Activated CD4-positive, CD25-positive, alpha-beta regulatory T cell (primary cell): ENCODE data around the gene CCDC141.

ENCODE experiments used
- DNase-seq, 4 experiments: peaks; one replicate each; lab custom pipeline; 2025; lab: John Stamatoyannopoulos, UW

The CCDC141 gene

GRCh38 chr2:178910005-178910404 is 139.9 kb downstream of the CCDC141 start:
- no peak for DNase-seq

DNA sequence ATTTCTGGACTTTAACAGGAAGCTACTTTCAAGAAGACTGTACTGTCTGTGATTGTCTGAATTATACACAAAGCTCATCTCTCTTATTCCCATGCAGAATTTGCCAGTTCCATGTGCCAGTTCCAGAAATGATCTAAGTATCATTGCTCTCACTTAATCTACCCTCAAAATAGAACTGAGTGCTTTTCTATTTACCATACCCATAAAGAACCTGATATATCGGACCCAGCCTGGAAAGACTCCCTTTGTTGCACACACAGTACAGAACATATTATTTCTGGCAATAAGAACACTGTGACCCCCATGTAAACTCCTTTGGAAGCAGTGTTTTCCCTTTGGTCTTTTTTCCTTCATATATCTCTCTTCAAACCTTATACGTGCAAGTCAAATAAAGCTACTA is 140.4 kb downstream of the CCDC141 start:
- DNase-seq, result no peak

DNA sequence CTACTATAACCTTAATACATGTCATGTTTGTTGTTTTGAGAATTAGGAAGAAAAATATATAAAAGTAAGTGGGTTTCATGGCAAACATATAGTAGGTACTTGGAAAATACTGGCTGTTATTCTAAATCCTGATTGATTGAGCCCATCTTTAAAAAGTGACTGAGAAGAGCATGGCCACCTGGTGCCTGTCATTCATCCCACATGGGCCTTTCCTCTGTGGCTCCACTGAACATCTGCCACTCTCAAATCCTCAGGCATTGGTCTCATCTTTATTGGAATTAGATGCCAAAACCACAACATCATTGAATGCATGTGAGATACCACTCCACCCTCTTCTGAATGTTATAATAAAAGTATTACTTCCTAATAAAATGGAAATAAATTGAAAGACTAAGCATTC is 141.1 kb downstream of the CCDC141 start:
- no peak for DNase-seq

DNA sequence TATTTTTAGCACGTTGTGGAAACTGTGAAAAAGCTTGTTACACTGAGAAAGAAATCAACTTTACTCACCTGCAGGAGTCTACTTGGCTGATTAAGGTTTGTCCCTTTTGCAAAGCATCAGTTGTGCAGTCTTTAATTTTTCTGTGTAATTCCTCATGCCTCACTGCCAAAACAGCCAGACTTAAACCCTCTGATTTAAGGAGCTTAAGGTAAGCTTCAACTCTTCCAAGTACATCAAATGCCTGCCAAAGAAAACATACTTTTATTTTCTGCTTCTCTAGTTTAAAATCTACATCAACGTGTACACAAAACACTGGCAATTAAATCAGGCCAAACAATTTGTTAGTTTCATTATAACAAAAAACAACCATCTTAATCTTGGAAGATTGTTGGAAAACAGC is 144.7 kb downstream of the CCDC141 start:
- no peak for DNase-seq

- no peak for DNase-seq
Measured at GRCh38 chr2:178899656-178900055, 150.3 kb downstream of the CCDC141 start.

DNA sequence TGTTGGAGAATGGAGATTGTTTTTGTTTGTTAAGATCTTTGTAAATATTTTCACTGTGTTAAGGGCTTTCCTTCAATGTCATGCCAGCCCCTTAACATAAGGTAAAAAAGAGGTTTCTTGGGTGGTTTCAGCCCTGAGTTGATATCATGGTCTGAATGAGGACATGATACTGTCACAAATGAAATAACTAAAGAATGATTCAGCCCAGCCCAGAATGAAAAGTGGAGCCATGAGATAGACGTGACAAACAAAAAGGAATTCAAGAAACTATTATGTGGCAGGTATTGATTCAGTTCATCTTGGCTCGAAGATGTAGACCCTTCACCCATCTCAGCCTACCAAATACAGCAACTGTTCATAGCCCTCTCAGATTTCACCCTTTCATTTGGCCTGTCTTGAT is 154.1 kb downstream of the CCDC141 start:
- DNase-seq, result no peak

GRCh38 chr2:178895171-178895570 is 154.8 kb downstream of the CCDC141 start:
- DNase-seq, result no peak

DNA sequence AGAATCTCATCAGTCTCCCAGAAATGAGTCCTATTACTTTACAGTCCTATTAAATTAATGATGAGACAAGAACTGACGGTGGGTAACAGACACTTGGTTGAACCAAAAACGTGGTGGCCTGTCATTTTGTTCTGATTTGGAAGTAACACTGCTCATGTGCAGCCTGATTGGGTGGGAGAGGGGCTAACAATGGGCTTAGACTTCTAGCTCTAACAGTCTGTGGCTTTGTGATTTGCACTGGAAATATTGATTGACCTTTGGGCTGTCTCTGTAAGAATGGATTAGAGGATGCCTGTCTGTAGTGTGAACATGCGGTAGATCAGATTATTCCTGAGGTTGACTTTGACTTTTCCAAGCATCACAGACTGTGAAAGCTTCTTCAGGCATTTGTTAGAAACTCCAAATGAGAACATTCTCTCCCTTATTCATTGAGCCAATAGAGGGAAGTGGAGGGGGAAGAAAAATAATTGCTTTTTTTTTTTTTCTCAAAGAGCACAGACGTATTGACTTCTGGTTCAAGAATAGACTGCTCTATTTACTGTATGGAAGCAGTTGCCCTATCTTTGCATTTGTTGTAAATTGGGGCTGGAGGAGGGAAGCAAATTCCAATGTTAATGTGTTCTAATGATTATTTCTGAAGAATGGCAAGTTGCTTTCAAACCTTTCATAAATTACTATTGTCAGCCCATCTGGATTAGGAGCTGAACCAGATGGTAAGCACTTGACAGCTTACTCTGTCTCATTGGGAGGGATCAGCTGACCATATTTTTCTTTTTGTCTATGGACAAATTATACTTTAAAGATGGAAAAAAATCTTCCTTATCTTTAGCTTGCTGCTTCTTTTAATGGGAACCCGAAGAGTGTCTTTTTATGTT is 156.9 kb downstream of the CCDC141 start:
- DNase-seq, result no peak

DNA sequence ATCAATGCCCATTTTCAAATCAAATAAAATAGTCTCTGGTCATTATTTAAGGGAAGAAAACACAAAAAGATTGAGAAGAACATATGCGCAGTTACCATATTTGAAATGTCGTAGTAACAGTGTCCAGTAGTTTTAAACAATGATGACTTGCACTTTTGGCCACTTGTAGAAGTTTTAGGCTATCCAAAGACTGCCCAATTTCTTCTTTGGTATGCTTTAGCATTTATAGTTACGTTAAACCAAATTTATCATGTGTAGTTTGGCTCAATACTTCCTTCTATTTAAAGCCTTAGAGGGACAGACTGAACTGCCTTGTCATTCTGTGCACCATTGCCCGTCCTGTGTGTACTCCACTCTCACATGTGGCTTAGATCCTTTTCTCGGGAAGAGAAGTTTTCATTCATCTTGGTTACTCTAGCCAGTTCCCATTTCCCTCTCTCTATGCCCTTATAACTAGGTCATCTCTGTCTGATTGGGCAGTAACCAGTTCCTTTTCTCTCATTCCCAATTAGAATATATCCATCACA is 157.9 kb downstream of the CCDC141 start:
- DNase-seq, result no peak

GRCh38 chr2:178891265-178891958 is 158.5 kb downstream of the CCDC141 start:
- peak; percentile 20 to 41 (median 23) for DNase-seq

- DNase-seq, result no peak
Measured at GRCh38 chr2:178886006-178886405, 163.9 kb downstream of the CCDC141 start.

- DNase-seq, result no peak
Measured at GRCh38 chr2:178884440-178884839, 165.5 kb downstream of the CCDC141 start.

- DNase-seq, result no peak
Measured at GRCh38 chr2:178882666-178883440, 167.1 kb downstream of the CCDC141 start.

DNA sequence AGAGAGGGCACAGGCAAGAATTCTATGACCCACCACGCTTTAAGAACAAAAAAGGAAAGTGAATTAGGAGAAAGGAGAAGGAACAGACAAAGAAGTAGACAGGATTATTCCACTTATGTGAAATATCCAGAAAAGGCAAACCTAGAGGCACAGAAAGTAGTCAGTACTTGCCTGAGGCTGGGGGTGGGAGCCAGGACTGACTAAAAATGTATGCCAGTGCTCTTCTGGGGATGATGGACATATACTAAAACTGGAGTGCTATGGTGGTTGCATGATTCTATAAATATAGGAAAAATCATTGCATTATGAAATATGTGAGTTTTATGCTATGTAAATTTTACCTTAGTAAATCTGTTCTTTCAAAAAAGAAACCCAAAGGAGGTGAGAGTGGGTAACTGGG is 168.9 kb downstream of the CCDC141 start:
- DNase-seq, result no peak

DNA sequence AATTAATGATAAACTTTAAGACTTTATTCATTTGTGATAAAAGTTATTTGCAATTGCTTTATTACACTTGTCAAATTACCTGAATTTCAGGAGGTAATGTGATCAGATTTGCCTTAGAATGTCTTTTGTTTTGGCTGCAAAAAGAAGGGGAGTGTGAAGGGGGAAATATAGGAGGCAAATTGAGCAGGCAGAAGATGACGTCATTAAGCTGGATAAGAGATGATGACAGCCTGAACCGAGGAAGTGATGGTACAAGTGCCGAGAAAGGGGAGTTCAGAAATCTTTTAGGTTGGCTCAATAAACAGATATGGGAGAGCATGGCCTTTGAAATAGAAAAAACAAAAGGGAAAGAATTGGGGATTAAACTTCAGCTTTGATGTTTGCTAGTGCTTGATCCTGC is 169.7 kb downstream of the CCDC141 start:
- DNase-seq, result no peak

- DNase-seq, result no peak
Measured at GRCh38 chr2:178877874-178878273, 172.1 kb downstream of the CCDC141 start.

DNA sequence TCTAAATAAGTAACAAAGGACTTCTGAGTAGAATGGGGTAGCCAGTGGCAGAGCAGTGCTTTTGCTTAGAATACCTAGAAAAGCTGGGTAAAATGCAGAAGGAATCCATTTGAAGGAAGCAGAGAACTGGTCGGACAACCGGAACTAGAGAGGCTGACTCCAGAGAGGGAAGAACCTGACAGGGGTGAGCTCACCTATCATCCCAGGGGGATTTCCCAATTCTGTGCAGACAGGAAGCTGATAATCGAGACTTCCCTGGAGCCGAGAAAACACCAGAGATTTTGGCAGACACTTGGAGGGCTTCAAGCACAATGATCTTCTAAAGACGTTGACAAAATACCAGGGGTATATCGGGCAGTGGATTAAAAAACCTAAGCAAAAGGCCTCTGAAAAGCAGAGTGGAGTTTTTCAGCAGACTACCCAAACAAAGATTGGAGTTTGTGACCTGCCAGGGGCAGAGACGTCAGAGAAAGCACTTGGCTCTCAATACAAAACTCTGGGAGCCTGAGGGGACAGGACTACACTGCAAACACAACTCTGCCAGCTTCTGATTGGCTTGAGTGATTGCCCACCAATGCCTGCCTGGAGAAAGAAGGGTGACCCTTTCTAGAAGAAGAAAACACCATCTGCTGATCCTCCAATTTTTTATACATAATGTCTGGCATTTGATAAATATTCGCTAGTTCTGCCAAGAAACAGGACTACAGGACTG is 175.3 kb downstream of the CCDC141 start:
- no peak for DNase-seq

DNA sequence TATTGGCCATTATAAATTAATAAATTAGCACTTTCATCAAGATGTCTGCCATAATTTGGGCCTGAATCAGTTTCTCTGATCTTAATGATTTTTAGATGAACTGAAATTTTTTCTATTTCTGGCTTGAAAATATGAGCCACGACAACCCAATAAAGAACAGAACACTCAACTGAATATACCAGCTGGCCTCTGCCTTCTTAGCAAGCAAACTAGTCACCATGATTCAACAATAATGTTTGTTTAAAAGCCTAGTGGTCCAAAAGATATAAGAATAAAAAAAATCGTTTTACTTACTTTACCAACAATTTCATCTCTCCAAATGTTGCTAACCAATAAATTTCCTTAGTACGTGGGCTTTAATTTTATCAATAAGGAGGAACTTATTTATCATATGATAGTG is 176.0 kb downstream of the CCDC141 start:
- DNase-seq, result no peak

- DNase-seq, result no peak
Measured at GRCh38 chr2:178871536-178871935, 178.4 kb downstream of the CCDC141 start.

DNA sequence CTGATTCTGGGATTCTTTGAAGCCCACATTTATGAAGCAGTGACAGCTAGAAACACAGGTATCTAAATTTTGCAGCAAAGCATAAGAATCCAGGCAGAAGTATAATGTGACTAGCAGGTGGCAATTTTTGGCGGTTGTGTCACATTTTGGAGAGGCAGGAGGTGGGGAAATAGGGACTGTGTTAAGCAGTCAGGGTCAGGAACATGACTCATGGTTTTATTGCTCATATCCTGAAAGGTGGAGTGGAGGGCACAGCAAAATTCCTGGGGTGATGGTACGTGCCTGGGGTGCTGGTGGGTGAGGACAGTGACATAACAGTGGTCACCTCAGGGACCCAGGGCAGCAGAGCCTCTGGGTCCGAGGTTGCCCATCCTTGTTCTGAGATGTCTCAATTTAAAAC is 179.2 kb downstream of the CCDC141 start:
- no peak for DNase-seq

DNA sequence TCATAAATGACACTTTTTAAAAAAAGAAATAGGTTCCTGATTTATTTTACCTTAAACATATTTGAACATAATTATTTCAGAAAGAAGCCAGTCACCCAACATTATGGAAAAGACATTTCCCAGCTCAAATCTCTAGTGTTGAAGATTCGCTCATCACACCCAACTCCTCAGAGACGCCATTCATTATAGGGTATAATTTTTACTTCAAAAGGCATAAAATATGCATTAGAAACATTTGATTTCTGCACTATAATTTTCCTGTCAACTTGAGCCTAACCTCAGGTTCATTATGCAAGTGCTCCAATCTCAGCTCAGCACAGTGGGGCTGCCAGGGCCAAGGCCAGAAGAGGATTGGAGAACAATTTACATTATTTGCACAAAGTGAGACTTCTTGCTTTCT is 183.9 kb downstream of the CCDC141 start:
- no peak for DNase-seq
